ENCODE measurements around the gene RTL10.
A peak's percentile ranks its signal among the peaks of the same experiment; 100 is the strongest.

The RTL10 gene

DNA sequence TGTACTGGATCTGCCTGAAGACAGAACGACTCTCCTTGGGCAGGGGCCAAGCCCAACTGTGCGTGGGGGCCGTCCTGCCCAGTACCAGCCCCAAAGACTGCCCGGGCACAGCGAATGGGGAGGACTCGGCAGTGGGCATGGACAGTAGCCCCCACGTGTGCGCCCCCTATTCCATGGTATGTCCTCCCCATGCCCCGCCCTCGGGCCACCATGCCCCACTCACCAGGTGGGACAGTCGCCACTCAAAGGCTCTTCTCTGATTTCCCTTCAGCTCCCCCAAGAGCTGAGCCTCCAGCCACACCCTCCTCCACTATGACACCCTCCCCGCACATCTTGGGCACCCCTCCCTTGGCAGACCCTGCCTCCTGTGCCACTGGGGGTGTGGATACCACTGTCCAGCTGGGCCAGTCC lies 43.5 kb downstream of the RTL10 start:
- H4K20me1 ChIP-seq, result peaks cover 0 to 44% (median 15%) of the 10 kb centered on the region in 11 experiments; a peak in 11 of 22 replicates
- no peak for TF ChIP-seq Cebpa-rat (IDR thresholded peaks at IDR 0.05)

DNA sequence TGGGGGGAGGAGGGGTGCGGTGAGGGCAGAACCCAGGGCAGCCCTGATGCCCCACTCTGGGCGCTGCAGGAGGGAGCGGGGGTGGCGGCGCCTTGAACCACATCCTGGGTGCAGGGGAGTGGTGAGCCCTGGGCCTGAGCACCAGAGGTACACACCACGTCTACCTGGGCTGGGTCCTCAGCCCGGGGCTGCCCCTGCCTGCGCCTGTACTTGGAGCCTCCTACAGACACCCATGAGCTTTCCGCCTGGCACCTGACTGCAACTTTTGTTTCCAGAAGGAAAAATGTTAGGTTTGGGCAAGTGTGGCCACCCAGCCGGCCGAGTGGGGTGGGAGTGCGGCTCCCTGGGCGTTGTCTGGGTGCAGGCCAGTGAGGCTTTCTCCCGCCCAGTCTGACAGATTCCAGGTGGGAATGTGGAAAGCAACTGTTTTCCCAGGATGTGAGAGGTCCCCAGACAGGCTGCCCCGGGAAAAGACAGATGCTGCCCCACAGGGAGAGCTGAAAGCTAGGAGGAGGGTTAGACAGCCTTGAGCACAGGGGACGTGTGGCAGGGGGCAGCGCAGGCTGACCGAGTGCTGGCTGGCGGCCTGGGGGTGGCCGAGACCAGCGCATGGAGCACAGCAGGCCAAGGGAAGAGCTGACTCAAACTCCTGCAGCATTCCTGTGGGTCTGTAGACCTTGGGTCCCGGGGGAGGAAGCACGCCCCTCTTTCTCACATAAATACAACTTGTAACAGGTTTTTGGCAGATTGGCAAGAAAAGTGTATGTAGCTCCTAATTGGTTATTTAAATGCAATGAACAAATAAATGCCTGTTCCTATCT lies 44.1 kb downstream of the RTL10 start:
- no peak overlapping the region for H3K27ac ChIP-seq
- H3K4me3 ChIP-seq, result no peak overlapping the region
- peaks cover 0 to 5% (median 0%) of the 10 kb centered on the region in 11 experiments; a peak in 1 of 22 replicates for H3K27me3 ChIP-seq
- H3K4me1 ChIP-seq, result peaks cover 14 to 59% (median 39%) of the 10 kb centered on the region in 10 experiments
- no peaks in the 10 kb centered on the region for H3K9me3 ChIP-seq (replicated peaks in 1 of 11)
- TF ChIP-seq Cebpa-rat (IDR thresholded peaks at IDR 0.05), result no peak
- no peak overlapping the region for H3K9ac ChIP-seq
- H4K20me1 ChIP-seq, result peaks cover 0 to 44% (median 13%) of the 10 kb centered on the region in 11 experiments; a peak in 11 of 22 replicates
- peak overlapping the region in 3 of 11 experiments; percentile 2 to 19 (median 18); a peak in 2 of 22 replicates for H3K4me2 ChIP-seq
- peaks cover 0 to 20% (median 7%) of the 10 kb centered on the region in 11 experiments; a peak in 10 of 22 replicates for H3K36me3 ChIP-seq

More for the DNA sequence above, 43.5 kb downstream of the RTL10 start:
- Histone ChIP-seq H3K4me3 (no peak overlapping the region), H3K27me3 (peaks cover 0 to 5% (median 0%) of the 10 kb centered on the region in 11 experiments; a peak in 1 of 22 replicates), H3K36me3 (peaks cover 0 to 20% (median 7%) of the 10 kb centered on the region in 11 experiments; a peak in 10 of 22 replicates), H3K9ac (no peak overlapping the region), H3K9me3 (replicated peaks in 1 of 11) (no peaks in the 10 kb centered on the region), H3K4me1 (peaks cover 9 to 58% (median 33%) of the 10 kb centered on the region in 10 experiments), H3K27ac (no peak overlapping the region), H3K4me2 (peak overlapping the region in 2 of 11 experiments; percentile 18 to 19; a peak in 2 of 22 replicates)

DNA sequence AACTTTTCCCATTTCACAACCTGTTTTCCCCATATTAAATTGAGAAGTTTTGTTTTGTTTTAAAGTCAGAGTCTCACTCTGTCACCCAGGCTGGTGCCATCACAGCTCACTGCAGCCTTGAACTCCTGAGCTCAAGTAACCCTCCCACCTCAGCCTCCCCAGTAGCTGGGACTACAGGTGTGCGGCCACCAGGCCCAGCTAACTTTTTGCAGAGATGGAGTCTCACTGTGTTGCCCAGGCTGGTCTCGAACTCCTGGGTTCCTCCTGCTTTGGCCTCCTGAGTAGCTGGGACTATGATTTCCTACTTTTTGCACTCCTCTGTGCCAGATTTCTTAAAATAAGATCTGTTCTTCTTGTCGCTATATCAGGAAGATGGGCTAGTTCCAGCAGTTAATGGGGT lies 44.9 kb downstream of the RTL10 start:
- no peak for TF ChIP-seq Cebpa-rat (IDR thresholded peaks at IDR 0.05)
- Histone ChIP-seq H3K36me3 (peaks cover 0 to 20% (median 7%) of the 10 kb centered on the region in 11 experiments; a peak in 10 of 22 replicates), H3K9me3 (replicated peaks in 1 of 11) (no peaks in the 10 kb centered on the region), H4K20me1 (peaks cover 0 to 37% (median 13%) of the 10 kb centered on the region in 11 experiments; a peak in 11 of 22 replicates), H3K4me1 (peaks cover 14 to 67% (median 46%) of the 10 kb centered on the region in 10 experiments), H3K4me2 (no peak overlapping the region), H3K4me3 (no peak overlapping the region), H3K27ac (no peak overlapping the region), H3K9ac (no peak overlapping the region), H3K27me3 (peaks cover 0 to 5% (median 0%) of the 10 kb centered on the region in 11 experiments; a peak in 1 of 22 replicates)

DNA sequence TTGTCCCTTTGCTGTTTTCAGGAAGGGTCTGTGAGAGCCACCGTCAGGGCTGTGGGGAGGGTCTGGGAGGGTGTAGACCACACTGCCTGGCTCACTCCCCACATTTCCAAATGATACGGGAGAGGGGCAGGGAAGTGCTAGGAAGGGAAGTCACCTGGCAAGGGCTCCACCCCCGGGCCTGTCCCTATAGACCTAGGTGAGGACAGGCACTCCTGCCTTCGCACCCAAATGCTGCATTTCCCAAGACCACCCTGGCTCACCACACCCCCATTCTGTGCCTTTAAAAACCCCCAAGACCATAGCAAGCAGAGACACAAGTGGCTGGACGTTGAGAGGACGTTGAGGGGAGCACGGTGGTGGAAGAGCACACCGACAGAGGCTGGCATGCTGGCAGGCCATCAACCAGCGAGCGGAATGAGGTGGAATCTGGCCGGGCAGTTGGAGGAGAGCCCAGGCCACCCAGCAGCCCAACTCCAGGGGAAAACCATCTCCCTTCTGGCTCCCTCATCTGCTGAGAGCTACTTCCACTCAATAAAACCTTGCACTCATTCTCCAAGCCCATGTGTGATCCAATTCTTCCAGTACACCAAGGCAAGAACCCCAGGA lies 45.7 kb downstream of the RTL10 start:
- peak overlapping the region in 7 of 11 experiments; percentile 80 to 86 (median 85); a peak in 11 of 22 replicates for H3K4me2 ChIP-seq
- TF ChIP-seq Cebpa-rat (IDR thresholded peaks at IDR 0.05), result no peak
- no peaks in the 10 kb centered on the region for H3K9me3 ChIP-seq (replicated peaks in 1 of 11)
- peaks cover 0 to 14% (median 7%) of the 10 kb centered on the region in 11 experiments; a peak in 10 of 22 replicates for H3K36me3 ChIP-seq
- H3K4me1 ChIP-seq, result peaks cover 14 to 67% (median 47%) of the 10 kb centered on the region in 10 experiments
- peaks cover 0 to 37% (median 13%) of the 10 kb centered on the region in 11 experiments; a peak in 11 of 22 replicates for H4K20me1 ChIP-seq
- H3K4me3 ChIP-seq, result no peak overlapping the region
- no peak overlapping the region for H3K9ac ChIP-seq
- H3K27ac ChIP-seq, result no peak overlapping the region
- peaks cover 0 to 5% (median 0%) of the 10 kb centered on the region in 11 experiments; a peak in 1 of 22 replicates for H3K27me3 ChIP-seq

DNA sequence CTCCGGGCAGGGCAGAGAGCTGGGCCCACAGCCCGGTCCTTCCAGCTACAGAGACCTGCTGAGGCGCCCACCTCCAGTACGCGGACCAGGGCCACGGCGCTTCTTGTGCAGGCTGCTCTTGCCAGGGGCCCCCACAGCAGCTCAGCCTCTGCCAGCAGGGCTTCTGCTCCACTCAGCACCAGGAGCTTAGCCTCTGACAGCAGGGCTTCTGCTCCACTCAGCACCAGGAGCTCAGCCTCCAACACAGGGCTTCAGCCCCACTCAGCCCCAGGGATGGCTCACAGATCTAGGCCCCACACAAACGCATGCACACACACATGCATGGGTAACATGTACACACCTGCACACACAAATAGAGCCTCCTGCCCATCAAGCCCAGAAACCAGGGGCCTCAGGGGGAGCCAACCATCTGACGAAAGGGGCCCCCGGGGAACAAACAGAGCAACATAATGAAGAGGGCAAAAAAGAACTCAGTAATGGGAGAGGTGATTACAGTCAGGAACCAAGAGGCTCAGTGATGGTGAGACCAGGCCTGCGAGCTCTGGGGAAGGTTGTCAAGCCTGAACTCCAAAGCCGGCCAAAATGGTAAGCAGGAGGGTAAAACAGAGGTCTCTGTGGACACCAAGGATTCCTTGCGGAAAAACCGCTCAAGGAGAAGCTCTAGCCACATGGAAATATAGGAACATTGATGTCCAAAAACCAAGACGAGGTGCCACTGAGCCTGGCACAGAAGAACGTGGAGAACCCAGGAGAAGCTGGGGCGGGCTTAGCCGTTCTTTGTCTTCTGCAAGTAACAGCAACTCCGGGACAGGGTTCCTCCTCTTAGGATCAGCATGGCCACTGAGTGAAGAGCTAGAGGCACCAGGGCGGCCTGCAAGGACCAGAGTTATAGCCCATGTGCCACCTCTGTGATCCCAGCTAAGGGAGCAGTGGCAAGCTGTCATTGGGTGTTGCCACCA lies 46.5 kb downstream of the RTL10 start:
- peak overlapping the region in 8 of 11 experiments; percentile 10 to 86 (median 84); a peak in 13 of 22 replicates for H3K4me2 ChIP-seq
- peaks cover 0 to 5% (median 0%) of the 10 kb centered on the region in 11 experiments; a peak in 1 of 22 replicates for H3K27me3 ChIP-seq
- no peak for TF ChIP-seq Cebpa-rat (IDR thresholded peaks at IDR 0.05)
- H3K9ac ChIP-seq, result peak overlapping the region in 1 of 11 experiments; percentile 16; a peak in 2 of 22 replicates
- peaks cover 0 to 13% (median 7%) of the 10 kb centered on the region in 11 experiments; a peak in 10 of 22 replicates for H3K36me3 ChIP-seq
- no peak overlapping the region for H3K27ac ChIP-seq
- H3K9me3 ChIP-seq (replicated peaks in 1 of 11), result no peaks in the 10 kb centered on the region
- H3K4me1 ChIP-seq, result peaks cover 14 to 66% (median 46%) of the 10 kb centered on the region in 10 experiments
- H3K4me3 ChIP-seq, result no peak overlapping the region
- H4K20me1 ChIP-seq, result peaks cover 0 to 37% (median 13%) of the 10 kb centered on the region in 11 experiments; a peak in 11 of 22 replicates

DNA sequence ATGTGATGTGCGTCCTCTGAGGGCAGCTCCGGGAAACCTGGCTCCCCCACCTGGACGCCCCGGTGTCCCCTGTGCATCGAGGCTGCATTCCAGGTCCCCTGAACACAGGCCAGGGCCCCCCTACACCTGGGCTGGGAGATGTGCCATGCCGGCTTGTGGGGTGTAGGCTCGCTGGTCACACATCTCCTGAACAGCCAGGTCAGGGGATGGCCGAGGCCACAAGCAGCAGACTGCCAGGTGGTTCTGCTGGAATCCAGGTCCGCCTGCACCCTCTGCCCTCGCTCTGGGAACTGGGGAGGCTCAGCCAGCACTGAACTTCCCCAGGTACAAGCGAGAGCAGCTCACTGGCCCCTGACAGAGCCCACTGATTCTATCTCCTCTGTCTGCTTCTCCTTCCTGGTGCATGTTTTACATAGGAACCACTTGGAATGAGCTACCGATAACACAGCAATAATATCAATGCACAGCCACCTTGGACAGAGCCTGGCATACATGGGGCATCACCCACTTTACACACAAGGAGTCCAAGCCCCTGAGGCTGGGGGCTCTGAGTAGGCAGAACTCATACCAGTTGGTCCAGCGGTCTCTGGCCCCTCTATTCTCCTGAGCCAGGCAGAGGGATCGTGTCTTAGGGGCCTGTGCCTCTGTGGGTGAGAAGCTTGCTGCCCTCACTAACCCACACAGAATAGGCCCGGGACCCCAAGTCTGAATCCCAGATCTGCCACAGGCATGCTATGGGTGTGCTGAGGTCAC lies 47.3 kb downstream of the RTL10 start:
- peak overlapping the region in 1 of 11 experiments; percentile 48; a peak in 2 of 22 replicates for H3K9ac ChIP-seq
- TF ChIP-seq Cebpa-rat (IDR thresholded peaks at IDR 0.05), result no peak
- no peak overlapping the region for H3K4me3 ChIP-seq
- peaks cover 0 to 16% (median 5%) of the 10 kb centered on the region in 11 experiments; a peak in 10 of 22 replicates for H3K36me3 ChIP-seq
- 0 out of 22 replicates have a peak overlapping the region, but pooled peaks of 1 of the 11 experiments have one; percentile 8 for H3K27ac ChIP-seq
- no peaks in the 10 kb centered on the region for H3K9me3 ChIP-seq (replicated peaks in 1 of 11)
- peaks cover 14 to 57% (median 41%) of the 10 kb centered on the region in 10 experiments for H3K4me1 ChIP-seq
- H3K4me2 ChIP-seq, result peak overlapping the region in 10 of 11 experiments; percentile 2 to 87 (median 84); a peak in 18 of 22 replicates
- peaks cover 0 to 5% (median 0%) of the 10 kb centered on the region in 11 experiments; a peak in 1 of 22 replicates for H3K27me3 ChIP-seq
- H4K20me1 ChIP-seq, result peaks cover 0 to 31% (median 13%) of the 10 kb centered on the region in 11 experiments; a peak in 11 of 22 replicates

Data from BLaER1 treated with 17β-estradiol and CSF1 and Interleukin-3, amounts not matched to agents 10 nM and 100 nM (cell line).